Esophagus (tissue), 2 donors: ENCODE measurements around the gene DOCK11. TPM values are rescaled to one million over a fixed set of nuclear protein-coding genes. Genes with fewer than 3 reads are reported as not detected.
"Not testable (repeated sequence)": the region's sequence is repeated elsewhere in the genome, so short reads cannot be mapped to it uniquely, and the experiment has no call there.

Source experiments
- H3K27ac ChIP-seq, 2 donors: one replicate each; pipeline ENCODE4 v1.5.1; 2013; ENCODE audit warnings: low read depth in 2 of 2, mild to moderate bottlenecking in 2 of 2, inconsistent platforms in 1 of 2, low read length in 1 of 2, moderate library complexity in 1 of 2
- H3K27me3 ChIP-seq, 2 donors: one replicate each; pipeline ENCODE4 v1.6.1; 2013; ENCODE audit warnings: low read length in 2 of 2, control low read depth in 1 of 2, mild to moderate bottlenecking in 1 of 2; ENCODE audit not compliant: insufficient read depth in 2 of 2, control insufficient read depth in 1 of 2
- H3K36me3 ChIP-seq, 2 donors: one replicate each; pipeline ENCODE4 v1.6.1; 2013; ENCODE audit warnings: low read length in 1 of 2; ENCODE audit not compliant: control insufficient read depth in 2 of 2, insufficient read depth in 2 of 2
- H3K4me1 ChIP-seq, 2 donors: one replicate each; pipeline ENCODE4 v1.6.1; 2013; ENCODE audit warnings: low read length in 1 of 2; ENCODE audit not compliant: control insufficient read depth in 2 of 2, insufficient read depth in 2 of 2
- H3K4me3 ChIP-seq, 2 donors: one replicate each; pipeline ENCODE4 v1.5.1; 2013; ENCODE audit warnings: low read length in 2 of 2, mild to moderate bottlenecking in 2 of 2, low read depth in 1 of 2, moderate library complexity in 1 of 2
- H3K9me3 ChIP-seq, 2 donors: one replicate each; pipeline ENCODE4 v1.6.1; 2013; ENCODE audit warnings: mild to moderate bottlenecking in 2 of 2, low read depth in 1 of 2, low read length in 1 of 2, moderate library complexity in 1 of 2; ENCODE audit not compliant: control insufficient read depth in 2 of 2, insufficient read depth in 1 of 2
- WGBS, 2 donors: extraction: QIAGEN DNeasy Blood & Tissue Kit; methylation state at CpG; one replicate each; pipeline ENCODE4 v1.1.7; 2013; 5-methylcytosine and 5-hydroxymethylcytosine counted together
- polyA plus RNA-seq, 2 donors: library from polyadenylated mRNA; stranded (reverse); fragments of 200-250 nt; gene quantifications; one replicate each; pipeline ENCODE4 v1.2.3, GENCODE V29; 2013
- donor health status: healthy with polysubstance abuse.
- donor health status: Bipolar disorder and iron deficiency.

Gene DOCK11
- polyA plus RNA-seq, 2 donors = 3.3 to 3.7 TPM

- H3K36me3 ChIP-seq = no peaks in the 10 kb centered on the region
- no peaks in the 10 kb centered on the region for H3K9me3 ChIP-seq
- H3K4me3 ChIP-seq = no peak overlapping the region
- no peak overlapping the region for H3K27ac ChIP-seq
- H3K4me1 ChIP-seq = no peaks in the 10 kb centered on the region
- 54 to 57% methylated on average over 2 of the region's 2 CpGs for WGBS, 2 donors
- no peaks in the 10 kb centered on the region for H3K27me3 ChIP-seq
Measured at GRCh38 chrX:118693843-118694242, 198.2 kb downstream of the DOCK11 start.

- 75 to 78% methylated on average over 6 of the region's 6 CpGs for WGBS, 2 donors
- Histone ChIP-seq H3K27ac (no peak overlapping the region), H3K4me3 (no peak overlapping the region), H3K9me3 (no peaks in the 10 kb centered on the region), H3K27me3 (no peaks in the 10 kb centered on the region), H3K36me3 (no peaks in the 10 kb centered on the region), H3K4me1 (no peaks in the 10 kb centered on the region)
Measured at GRCh38 chrX:118694638-118695037, 199.0 kb downstream of the DOCK11 start.

GRCh38 chrX:118698516-118699170 lies 203.0 kb downstream of the DOCK11 start:
- Histone ChIP-seq H3K4me1 (no peaks in the 10 kb centered on the region), H3K27ac (no peak overlapping the region), H3K4me3 (no peak overlapping the region), H3K27me3 (no peaks in the 10 kb centered on the region), H3K9me3 (no peaks in the 10 kb centered on the region), H3K36me3 (no peaks in the 10 kb centered on the region)
- WGBS, 2 donors = 49 to 63% methylated on average over 5 of the region's 5 CpGs

- no peaks in the 10 kb centered on the region for H3K9me3 ChIP-seq
- H3K4me1 ChIP-seq = no peaks in the 10 kb centered on the region
- H3K27ac ChIP-seq = no peak overlapping the region
- WGBS, 2 donors = 80 to 81% methylated on average over 5 of the region's 5 CpGs
- no peak overlapping the region for H3K4me3 ChIP-seq
- no peaks in the 10 kb centered on the region for H3K27me3 ChIP-seq
- no peaks in the 10 kb centered on the region for H3K36me3 ChIP-seq
Measured at GRCh38 chrX:118702741-118703140, 207.1 kb downstream of the DOCK11 start.

- 77 to 88% methylated on average over 4 of the region's 4 CpGs for WGBS, 2 donors
- Histone ChIP-seq H3K27me3 (no peaks in the 10 kb centered on the region), H3K36me3 (no peaks in the 10 kb centered on the region), H3K27ac (no peak overlapping the region), H3K4me3 (no peak overlapping the region), H3K4me1 (no peaks in the 10 kb centered on the region), H3K9me3 (no peaks in the 10 kb centered on the region)
Measured at GRCh38 chrX:118706681-118707080, 211.1 kb downstream of the DOCK11 start.

GRCh38 chrX:118714521-118714920 lies 218.9 kb downstream of the DOCK11 start:
- WGBS, 2 donors = 82 to 97% methylated on average over 1 of the region's 1 CpG
- no peaks in the 10 kb centered on the region for H3K36me3 ChIP-seq
- no peak overlapping the region for H3K4me3 ChIP-seq
- H3K27ac ChIP-seq = no peak overlapping the region
- no peaks in the 10 kb centered on the region for H3K9me3 ChIP-seq
- no peaks in the 10 kb centered on the region for H3K27me3 ChIP-seq
- no peaks in the 10 kb centered on the region for H3K4me1 ChIP-seq

GRCh38 chrX:118715917-118716316 lies 220.3 kb downstream of the DOCK11 start:
- not testable (repeated sequence) for H3K4me1 ChIP-seq, H3K9me3 ChIP-seq, H3K27me3 ChIP-seq, H3K27ac ChIP-seq, H3K36me3 ChIP-seq, H3K4me3 ChIP-seq
- WGBS, 2 donors = 81 to 93% methylated on average over 14 of the region's 14 CpGs

GRCh38 chrX:118716833-118717232 lies 221.2 kb downstream of the DOCK11 start:
- H3K27ac ChIP-seq, H3K9me3 ChIP-seq, H3K36me3 ChIP-seq, H3K4me1 ChIP-seq, H3K4me3 ChIP-seq, H3K27me3 ChIP-seq: not testable (repeated sequence)
- WGBS, 2 donors = 94 to 96% methylated on average over 26 to 28 of the region's 28 CpGs

GRCh38 chrX:118717678-118718391 lies 222.2 kb downstream of the DOCK11 start:
- H3K27me3 ChIP-seq = no peaks in the 10 kb centered on the region
- no peaks in the 10 kb centered on the region for H3K36me3 ChIP-seq
- no peaks in the 10 kb centered on the region for H3K9me3 ChIP-seq
- WGBS, 2 donors = 85 to 86% methylated on average over 13 of the region's 13 CpGs
- H3K4me3 ChIP-seq = no peak overlapping the region
- H3K4me1 ChIP-seq = no peaks in the 10 kb centered on the region
- H3K27ac ChIP-seq = no peak overlapping the region

GRCh38 chrX:118718737-118719136 lies 223.1 kb downstream of the DOCK11 start:
- 75 to 83% methylated on average over 2 of the region's 2 CpGs for WGBS, 2 donors
- Histone ChIP-seq H3K27me3 (no peaks in the 10 kb centered on the region), H3K9me3 (no peaks in the 10 kb centered on the region), H3K36me3 (no peaks in the 10 kb centered on the region), H3K4me3 (no peak overlapping the region), H3K4me1 (no peaks in the 10 kb centered on the region), H3K27ac (no peak overlapping the region)
